Liver (tissue), 9 donors: ENCODE measurements around the gene PCDHA4. TPM values are rescaled to one million over a fixed set of nuclear protein-coding genes. Genes with fewer than 3 reads are reported as not detected.

Source experiments
- DNase-seq: peaks from one replicate; pipeline ENCODE4 v3.0.0-alpha.2; 2017; ENCODE audit warnings: low spot score
- H3K27ac ChIP-seq, 2 donors: one replicate each; pipeline ENCODE4 v1.7.0; 2013; ENCODE audit warnings: inconsistent platforms in 2 of 2, low read length in 2 of 2, control low read depth in 1 of 2, low read depth in 1 of 2, mild to moderate bottlenecking in 1 of 2
- H3K27me3 ChIP-seq, 4 donors: one replicate each; pipeline versions ENCODE4 v1.6.1 to v1.7.0; 2013; ENCODE audit warnings: low read length in 3 of 4, inconsistent platforms in 1 of 4, mild to moderate bottlenecking in 1 of 4, moderate library complexity in 1 of 4; ENCODE audit not compliant: control insufficient read depth in 4 of 4, insufficient read depth in 4 of 4
- H3K36me3 ChIP-seq, 4 donors: one replicate each; pipeline versions ENCODE4 v1.6.1 to v1.7.0; 2013; ENCODE audit warnings: low read length in 3 of 4, mild to moderate bottlenecking in 3 of 4, low read depth in 1 of 4, moderate library complexity in 1 of 4; ENCODE audit not compliant: control insufficient read depth in 4 of 4, insufficient read depth in 3 of 4
- H3K4me1 ChIP-seq, 4 donors: one replicate each; pipeline versions ENCODE4 v1.6.1 to v1.7.0; 2013; ENCODE audit warnings: low read length in 3 of 4, mild to moderate bottlenecking in 3 of 4, moderate library complexity in 1 of 4; ENCODE audit not compliant: control insufficient read depth in 4 of 4, insufficient read depth in 4 of 4
- H3K4me3 ChIP-seq, 3 donors: one replicate each; pipeline versions ENCODE4 v1.6.1 to v1.7.0; 2013; ENCODE audit warnings: low read length in 3 of 3, control low read depth in 1 of 3, low read depth in 1 of 3, mild to moderate bottlenecking in 1 of 3
- H3K9ac ChIP-seq, 2 donors: one replicate each; pipeline ENCODE4 v1.7.0; 2013; ENCODE audit warnings: low read length in 2 of 2, mild to moderate bottlenecking in 2 of 2, moderate library complexity in 2 of 2, control low read depth in 1 of 2, low read depth in 1 of 2
- H3K9me3 ChIP-seq, 4 donors: one replicate each; pipeline versions ENCODE4 v1.6.1 to v1.7.0; 2013; ENCODE audit warnings: low read length in 3 of 4; ENCODE audit not compliant: control insufficient read depth in 4 of 4
- EGR1 ChIP-seq, 2 donors: IDR thresholded peaks; 2 replicates each; pipeline ENCODE4 v1.6.1; 2016 to 2018; ENCODE audit warnings: antibody characterized with exemption in 2 of 2, low read depth in 2 of 2
- FOXA1 ChIP-seq: IDR thresholded peaks from 2 replicates; pipeline ENCODE4 v1.6.1; 2016; ENCODE audit warnings: antibody characterized with exemption
- FOXA2 ChIP-seq: IDR thresholded peaks from 2 replicates; pipeline ENCODE4 v1.6.1; 2016; ENCODE audit warnings: antibody characterized with exemption
- GABPA ChIP-seq, 2 donors: IDR thresholded peaks in 1 of 2; conservative IDR thresholded peaks in 1 of 2; 2 replicates each; pipeline ENCODE4 v1.6.1; 2016; ENCODE audit warnings: antibody characterized with exemption in 2 of 2, mild to moderate bottlenecking in 1 of 2, moderate library complexity in 1 of 2
- HNF4A ChIP-seq, 2 donors: conservative IDR thresholded peaks; 2 replicates each; pipeline ENCODE4 v1.6.1; 2016; ENCODE audit warnings: antibody characterized with exemption in 2 of 2, mild to moderate bottlenecking in 2 of 2
- HNF4G ChIP-seq: IDR thresholded peaks from 2 replicates; pipeline ENCODE4 v1.6.1; 2016; ENCODE audit warnings: antibody characterized with exemption
- JUND ChIP-seq, 2 donors: IDR thresholded peaks; 2 replicates each; pipeline ENCODE4 v1.6.1; 2016; ENCODE audit warnings: antibody characterized with exemption in 2 of 2
- MAX ChIP-seq: IDR thresholded peaks from 2 replicates; pipeline ENCODE4 v1.6.1; 2016; ENCODE audit warnings: antibody characterized with exemption
- NR2F2 ChIP-seq: IDR thresholded peaks from 2 replicates; pipeline ENCODE4 v1.6.1; 2016; ENCODE audit warnings: antibody characterized with exemption
- RAD21 ChIP-seq, 2 donors: IDR thresholded peaks; 2 replicates each; pipeline ENCODE4 v1.6.1; 2016; ENCODE audit warnings: antibody characterized with exemption in 2 of 2, mild to moderate bottlenecking in 2 of 2
- RXRA ChIP-seq, 2 donors: IDR thresholded peaks; 2 replicates each; pipeline ENCODE4 v1.6.1; 2017 to 2018; ENCODE audit warnings: antibody characterized with exemption in 2 of 2, mild to moderate bottlenecking in 1 of 2
- SP1 ChIP-seq: IDR thresholded peaks from 2 replicates; pipeline ENCODE4 v1.6.1; 2018; ENCODE audit warnings: antibody characterized with exemption, mild to moderate bottlenecking
- TAF1 ChIP-seq: conservative IDR thresholded peaks from 2 replicates; pipeline ENCODE4 v1.6.1; 2016; ENCODE audit warnings: antibody characterized with exemption, mild to moderate bottlenecking
- YY1 ChIP-seq: IDR thresholded peaks from 2 replicates; pipeline ENCODE4 v1.6.1; 2016; ENCODE audit warnings: antibody characterized with exemption, mild to moderate bottlenecking
- WGBS: extraction: QIAGEN DNeasy Blood & Tissue Kit; methylation state at CpG from one replicate; pipeline ENCODE4 v1.1.7; 2013; 5-methylcytosine and 5-hydroxymethylcytosine counted together
- polyA plus RNA-seq, 2 donors: library from polyadenylated mRNA; stranded (reverse) in 1 of 2; unstranded in 1 of 2; fragments of 200-250 nt in 1 of 2; fragments of >200 nt in 1 of 2; fragmentation: Nextera tagmentation in 1 of 2; extraction: Ambion mirVana in 1 of 2; gene quantifications; one replicate each; pipeline versions ENCODE4 v1.2.1 to v1.2.3, GENCODE V29; 2013 to 2015
- total RNA-seq, 2 donors: library from RNA; depleted of rRNA; stranded (reverse); fragments of >200 nt; gene quantifications; one replicate each; pipeline ENCODE4 v1.2.3, GENCODE V29; 2014
- TF ChIP-seq, protein P1 (sequence below): IDR thresholded peaks from 2 replicates; pipeline ENCODE4 v1.6.1; 2016; ENCODE audit warnings: antibody characterized with exemption
- TF ChIP-seq, protein P2 (sequence below): IDR thresholded peaks from 2 replicates; pipeline ENCODE4 v1.6.1; 2016; ENCODE audit warnings: antibody characterized with exemption
- TF ChIP-seq, protein P3 (sequence below): IDR thresholded peaks from 2 replicates; pipeline ENCODE4 v1.6.1; 2016; ENCODE audit warnings: antibody characterized with exemption, mild to moderate bottlenecking
- donor health status: healthy.
- donor health status: healthy.
- donor health status: healthy.
- donor health status: healthy.
- donor health status: healthy.

Gene PCDHA4
- total and polyA plus RNA-seq, 4 donors: 0.01 to 0.09 (median 0.07) TPM

DNA sequence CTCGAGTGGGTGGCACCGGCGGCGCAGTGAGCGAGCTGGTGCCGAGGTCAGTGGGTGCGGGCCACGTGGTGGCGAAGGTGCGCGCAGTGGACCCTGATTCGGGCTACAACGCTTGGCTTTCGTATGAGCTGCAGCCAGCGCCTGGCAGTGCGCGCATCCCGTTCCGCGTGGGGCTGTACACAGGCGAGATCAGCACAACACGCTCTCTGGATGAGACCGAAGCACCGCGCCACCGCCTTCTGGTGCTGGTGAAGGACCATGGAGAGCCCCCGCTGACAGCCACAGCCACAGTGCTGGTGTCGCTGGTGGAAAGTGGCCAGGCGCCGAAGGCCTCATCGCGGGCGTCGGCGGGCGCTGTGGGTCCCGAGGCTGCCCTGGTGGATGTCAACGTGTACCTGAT is 16.6 kb downstream of the PCDHA4 start:
- Histone ChIP-seq H3K36me3 (no peaks in the 10 kb centered on the region), H3K27me3 (peaks cover 0 to 5% (median under 1%) of the 10 kb centered on the region in 4 donors), H3K9ac (no peak overlapping the region), H3K4me3 (no peak overlapping the region), H3K9me3 (peaks cover 10 to 38% (median 22%) of the 10 kb centered on the region in 4 donors), H3K27ac (no peak overlapping the region), H3K4me1 (no peaks in the 10 kb centered on the region)
- no peak for DNase-seq
- TF ChIP-seq, protein P1, sequence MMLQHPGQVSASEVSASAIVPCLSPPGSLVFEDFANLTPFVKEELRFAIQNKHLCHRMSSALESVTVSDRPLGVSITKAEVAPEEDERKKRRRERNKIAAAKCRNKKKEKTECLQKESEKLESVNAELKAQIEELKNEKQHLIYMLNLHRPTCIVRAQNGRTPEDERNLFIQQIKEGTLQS: no peak
- no peak for TF ChIP-seq RAD21 (IDR thresholded peaks at IDR 0.05)
- no peak for TF ChIP-seq EGR1 (IDR thresholded peaks at IDR 0.05; ENCODE audit: low read depth in 2 of 2)
- TF ChIP-seq FOXA1: no peak
- TF ChIP-seq NR2F2: no peak
- WGBS: 49% methylated on average over 38 of the region's 38 CpGs

DNA sequence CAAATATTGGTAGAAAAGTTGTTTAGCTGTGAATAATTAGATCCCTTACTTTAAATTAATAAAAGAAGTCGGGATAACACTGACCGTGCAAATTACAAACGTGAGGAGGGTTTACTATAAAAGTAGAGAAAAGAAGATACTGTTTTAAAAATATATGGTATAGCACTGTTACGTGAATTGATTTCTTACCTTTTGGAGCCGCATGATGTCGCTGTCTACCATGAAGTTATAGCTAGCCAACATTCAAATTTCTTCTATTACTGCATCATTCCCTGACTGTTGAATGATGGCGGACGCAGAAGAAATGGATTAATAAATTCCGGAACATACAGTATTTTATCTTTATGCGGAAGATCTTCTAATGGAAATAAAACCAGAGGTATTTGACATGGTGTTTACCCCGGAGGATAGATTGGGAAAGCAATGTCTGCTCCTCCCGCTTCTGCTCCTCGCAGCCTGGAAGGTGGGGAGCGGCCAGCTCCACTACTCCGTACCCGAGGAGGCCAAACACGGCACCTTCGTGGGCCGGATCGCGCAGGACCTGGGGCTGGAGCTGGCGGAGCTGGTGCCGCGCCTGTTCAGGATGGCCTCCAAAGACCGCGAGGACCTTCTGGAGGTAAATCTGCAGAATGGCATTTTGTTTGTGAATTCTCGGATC is 21.0 kb downstream of the PCDHA4 start, which contains the start of gene PCDHA6:
PCDHA6 (plus strand) TSS at position 257 of the 658 bp plus-strand sequence; CDS start at position 389, 132 bp downstream.
- TF ChIP-seq, protein P2, sequence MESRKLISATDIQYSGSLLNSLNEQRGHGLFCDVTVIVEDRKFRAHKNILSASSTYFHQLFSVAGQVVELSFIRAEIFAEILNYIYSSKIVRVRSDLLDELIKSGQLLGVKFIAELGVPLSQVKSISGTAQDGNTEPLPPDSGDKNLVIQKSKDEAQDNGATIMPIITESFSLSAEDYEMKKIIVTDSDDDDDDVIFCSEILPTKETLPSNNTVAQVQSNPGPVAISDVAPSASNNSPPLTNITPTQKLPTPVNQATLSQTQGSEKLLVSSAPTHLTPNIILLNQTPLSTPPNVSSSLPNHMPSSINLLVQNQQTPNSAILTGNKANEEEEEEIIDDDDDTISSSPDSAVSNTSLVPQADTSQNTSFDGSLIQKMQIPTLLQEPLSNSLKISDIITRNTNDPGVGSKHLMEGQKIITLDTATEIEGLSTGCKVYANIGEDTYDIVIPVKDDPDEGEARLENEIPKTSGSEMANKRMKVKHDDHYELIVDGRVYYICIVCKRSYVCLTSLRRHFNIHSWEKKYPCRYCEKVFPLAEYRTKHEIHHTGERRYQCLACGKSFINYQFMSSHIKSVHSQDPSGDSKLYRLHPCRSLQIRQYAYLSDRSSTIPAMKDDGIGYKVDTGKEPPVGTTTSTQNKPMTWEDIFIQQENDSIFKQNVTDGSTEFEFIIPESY: no peak
- TF ChIP-seq EGR1 (IDR thresholded peaks at IDR 0.05; ENCODE audit: low read depth in 2 of 2) (no peak), TAF1 (no peak), NR2F2 (no peak), SP1 (no peak), HNF4G (no peak), HNF4A (conservative IDR thresholded peaks at IDR 0.05) (no peak), FOXA2 (no peak), YY1 (no peak), FOXA1 (no peak), MAX (no peak), GABPA (IDR thresholded peaks at IDR 0.05 in 1 of 2, conservative IDR thresholded peaks at IDR 0.05 in 1 of 2) (no peak)
- TF ChIP-seq, protein P1: no peak
- Histone ChIP-seq H3K9ac (no peak within 1 kb of the TSS), H3K27me3 (peaks cover 0 to 5% (median 2%) of the 10 kb centered on the region in 4 donors), H3K36me3 (no peaks in the 10 kb centered on the region), H3K4me3 (no peak within 1 kb of the TSS), H3K9me3 (peaks cover 16 to 43% (median 23%) of the 10 kb centered on the region in 4 donors), H3K4me1 (no peaks in the 10 kb centered on the region), H3K27ac (no peak within 1 kb of the TSS)
- no peak for DNase-seq
- 21% methylated on average over 27 of the region's 27 CpGs for WGBS

GRCh38 chr5:140828362-140828737 is 21.5 kb downstream of the PCDHA4 start:
- Histone ChIP-seq H3K4me3 (no peak overlapping the region), H3K4me1 (no peaks in the 10 kb centered on the region), H3K27ac (no peak overlapping the region), H3K9ac (no peak overlapping the region), H3K9me3 (peaks cover 16 to 38% (median 21%) of the 10 kb centered on the region in 4 donors), H3K27me3 (peaks cover 0 to 5% (median 2%) of the 10 kb centered on the region in 4 donors), H3K36me3 (no peaks in the 10 kb centered on the region)
- 22% methylated on average over 18 of the region's 18 CpGs for WGBS
- DNase-seq: no peak
- TF ChIP-seq HNF4G (no peak), YY1 (no peak), RXRA (IDR thresholded peaks at IDR 0.05) (no peak), JUND (IDR thresholded peaks at IDR 0.05) (no peak), EGR1 (IDR thresholded peaks at IDR 0.05; ENCODE audit: low read depth in 2 of 2) (no peak)
- TF ChIP-seq, protein P3, sequence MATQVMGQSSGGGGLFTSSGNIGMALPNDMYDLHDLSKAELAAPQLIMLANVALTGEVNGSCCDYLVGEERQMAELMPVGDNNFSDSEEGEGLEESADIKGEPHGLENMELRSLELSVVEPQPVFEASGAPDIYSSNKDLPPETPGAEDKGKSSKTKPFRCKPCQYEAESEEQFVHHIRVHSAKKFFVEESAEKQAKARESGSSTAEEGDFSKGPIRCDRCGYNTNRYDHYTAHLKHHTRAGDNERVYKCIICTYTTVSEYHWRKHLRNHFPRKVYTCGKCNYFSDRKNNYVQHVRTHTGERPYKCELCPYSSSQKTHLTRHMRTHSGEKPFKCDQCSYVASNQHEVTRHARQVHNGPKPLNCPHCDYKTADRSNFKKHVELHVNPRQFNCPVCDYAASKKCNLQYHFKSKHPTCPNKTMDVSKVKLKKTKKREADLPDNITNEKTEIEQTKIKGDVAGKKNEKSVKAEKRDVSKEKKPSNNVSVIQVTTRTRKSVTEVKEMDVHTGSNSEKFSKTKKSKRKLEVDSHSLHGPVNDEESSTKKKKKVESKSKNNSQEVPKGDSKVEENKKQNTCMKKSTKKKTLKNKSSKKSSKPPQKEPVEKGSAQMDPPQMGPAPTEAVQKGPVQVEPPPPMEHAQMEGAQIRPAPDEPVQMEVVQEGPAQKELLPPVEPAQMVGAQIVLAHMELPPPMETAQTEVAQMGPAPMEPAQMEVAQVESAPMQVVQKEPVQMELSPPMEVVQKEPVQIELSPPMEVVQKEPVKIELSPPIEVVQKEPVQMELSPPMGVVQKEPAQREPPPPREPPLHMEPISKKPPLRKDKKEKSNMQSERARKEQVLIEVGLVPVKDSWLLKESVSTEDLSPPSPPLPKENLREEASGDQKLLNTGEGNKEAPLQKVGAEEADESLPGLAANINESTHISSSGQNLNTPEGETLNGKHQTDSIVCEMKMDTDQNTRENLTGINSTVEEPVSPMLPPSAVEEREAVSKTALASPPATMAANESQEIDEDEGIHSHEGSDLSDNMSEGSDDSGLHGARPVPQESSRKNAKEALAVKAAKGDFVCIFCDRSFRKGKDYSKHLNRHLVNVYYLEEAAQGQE: no peak
